GM12878 (cell line): Measurements from ENCODE around the gene ANKS1A. TPM values are rescaled to one million over a fixed set of nuclear protein-coding genes. Genes with fewer than 3 reads are reported as not detected.

Source experiments
- ATAC-seq: fragments of 200-7000 bp; cut with Tn5 transposase; 3 replicates; pipeline ENCODE4 v1.9.1; 2020; ENCODE audit warnings: mild to moderate bottlenecking, moderate library complexity
- BruUV-seq: library from RNA; stranded (reverse); fragments of 400-500 nt; replicated peaks from 2 replicates; lab custom pipeline; 2021; lab: Mats Ljungman, UMichigan
- CTCF ChIA-PET: fragments of 300-600 bp; sonication (Branson Sonifier 250); formaldehyde crosslinking; extraction: SDS; loops from one replicate; lab custom pipeline; 2021; ENCODE audit warnings: inconsistent platforms; lab: Yijun Ruan, JAX
- POLR2A ChIA-PET: fragments of 350-600 bp; formaldehyde crosslinking; extraction: SDS; loops from one replicate; lab custom pipeline; 2021; ENCODE audit warnings: inconsistent platforms; lab: Charles Lee
- RAD21 ChIA-PET: fragments of 300-600 bp; sonication (Branson Sonifier 250); formaldehyde crosslinking; loops from one replicate; lab custom pipeline; 2023; ENCODE audit warnings: antibody characterized with exemption; ENCODE audit not compliant: unreplicated experiment; lab: Charles Lee
- SMC1A ChIA-PET: fragments of 300-600 bp; sonication (Branson Sonifier 250); formaldehyde crosslinking; loops from one replicate; lab custom pipeline; 2023; ENCODE audit not compliant: unreplicated experiment, uncharacterized antibody; lab: Charles Lee
- DNase-seq: peaks from one replicate; pipeline ENCODE4 v3.0.0-alpha.2; 2011; ENCODE audit warnings: low read depth, low spot score
- FAIRE-seq: peaks from 3 replicates; lab custom pipeline; 2011; peaks lifted over from hg19 to GRCh38; lab: Jason Lieb, UNC
- H2AFZ ChIP-seq: 2 replicates; pipeline ENCODE4 v1.6.0; 2011; ENCODE audit warnings: low read depth, low read length, control low read depth; ENCODE audit not compliant: control insufficient read depth
- H3K27ac ChIP-seq: 2 replicates; pipeline ENCODE4 v1.5.1; 2011; ENCODE audit warnings: control low read depth; ENCODE audit not compliant: control insufficient read depth, insufficient read depth
- H3K27me3 ChIP-seq, 2 experiments: replicated peaks in 1 of 2; 2 replicates each; pipeline versions ENCODE4 v1.6.0 to v1.6.1; 2011; ENCODE audit warnings: low read length in 1 of 2; ENCODE audit not compliant: control insufficient read depth in 2 of 2, insufficient read depth in 2 of 2
- H3K36me3 ChIP-seq, 2 experiments: 2 replicates each; pipeline ENCODE4 v1.5.1; 2011; ENCODE audit warnings: low read length in 1 of 2; ENCODE audit not compliant: control insufficient read depth in 2 of 2, insufficient read depth in 2 of 2
- H3K4me1 ChIP-seq: 2 replicates; pipeline ENCODE4 v1.6.1; 2011; ENCODE audit warnings: mild to moderate bottlenecking, low read length, moderate library complexity, mixed read lengths; ENCODE audit not compliant: control insufficient read depth, insufficient read depth
- H3K4me2 ChIP-seq: 2 replicates; pipeline ENCODE4 v1.6.0; 2011; ENCODE audit warnings: control low read depth; ENCODE audit not compliant: control insufficient read depth, insufficient read depth
- H3K4me3 ChIP-seq: fragments of 200-600 bp; sonication (generic); 2 replicates; pipeline ENCODE4 v1.5.1; 2016
- H3K79me2 ChIP-seq: 2 replicates; pipeline ENCODE4 v1.6.0; 2011; ENCODE audit warnings: low read length; ENCODE audit not compliant: control insufficient read depth, insufficient read depth
- H3K9ac ChIP-seq: 2 replicates; pipeline ENCODE4 v1.8.0; 2011; ENCODE audit warnings: low read length, control low read depth, mixed read lengths; ENCODE audit not compliant: control insufficient read depth, insufficient read depth
- H3K9me3 ChIP-seq: replicated peaks from 3 replicates; pipeline ENCODE4 v1.5.1; 2011; ENCODE audit warnings: mild to moderate bottlenecking, low read length; ENCODE audit not compliant: control insufficient read depth, insufficient read depth
- H4K20me1 ChIP-seq: 2 replicates; pipeline ENCODE4 v1.6.0; 2011; ENCODE audit not compliant: control insufficient read depth, insufficient read depth
- EZH2 ChIP-seq: IDR thresholded peaks from 2 replicates; pipeline ENCODE4 v1.6.1; 2012; ENCODE audit warnings: low read depth, mild to moderate bottlenecking, control low read depth, inconsistent platforms, low read length, borderline replicate concordance; ENCODE audit not compliant: control insufficient read depth
- ZNF274 ChIP-seq: IDR thresholded peaks from one replicate; pipeline ENCODE4 v1.8.0; 2011; ENCODE audit not compliant: insufficient read length, insufficient read depth
- ZSCAN29 ChIP-seq: fragments of 450-650 bp; IDR thresholded peaks from 2 replicates; pipeline ENCODE4 v1.6.1; 2017; ENCODE audit warnings: mild to moderate bottlenecking, moderate library complexity
- WGBS: methylation state at CpG from one replicate; pipeline ENCODE4 v1.1.6; 2016; ENCODE audit warnings: low lambda C conversion rate; ENCODE audit not compliant: insufficient replicate concordance, insufficient coverage; ENCODE audit errors: missing lambda C conversion rate; 5-methylcytosine and 5-hydroxymethylcytosine counted together
- in situ Hi-C: fragments of 300-500 bp; cut with MboI; formaldehyde crosslinking; loops from 9 replicates; pipeline ENCODE4 v1.14.3; 2018; ENCODE audit warnings: mixed read lengths
- intact Hi-C: fragments of 100-400 bp; cut with micrococcal nuclease; formaldehyde crosslinking; loops from one replicate; pipeline ENCODE4 v1.14.2; 2022; ENCODE audit not compliant: unreplicated experiment
- polyA plus RNA-seq, 11 experiments: library from polyadenylated mRNA; depleted of rRNA in 4 of 11; unstranded in 6 of 11; stranded (reverse) in 5 of 11; fragments of >200 nt; fragmentation: Nextera tagmentation in 4 of 11; fragmentation: Illumina TruSeq in 1 of 11; extraction: Ambion mirVana in 4 of 11; extraction: Trizol in 1 of 11; gene quantifications; 1 replicate in 1 of 11; 2 replicates in 10 of 11; pipeline versions ENCODE4 v1.2.1 to v1.2.3, GENCODE V29; 2011 to 2016; ENCODE audit warnings: inconsistent platforms in 2 of 11, missing spikeins in 2 of 11, low read depth in 1 of 11
- total RNA-seq, 4 experiments: library from RNA; depleted of rRNA in 3 of 4; stranded (reverse); fragments of >200 nt in 3 of 4; fragmentation: Illumina TruSeq in 1 of 4; extraction: Trizol in 1 of 4; gene quantifications; 2 replicates each; pipeline versions ENCODE4 v1.2.1 to v1.2.3, GENCODE V29; 2013 to 2021
- TF ChIP-seq, protein P1 (sequence below): IDR thresholded peaks from 2 replicates; pipeline ENCODE4 v1.6.1; 2011; ENCODE audit warnings: low read depth, mild to moderate bottlenecking, low read length, moderate library complexity, borderline replicate concordance; ENCODE audit errors: extremely low read depth

Gene ANKS1A
- total and polyA plus RNA-seq, 10 of the 15 experiments (the other 5 are each of a cell fraction or from before 2014, with no cell fraction given), result 0.60 to 7.0 (median 3.0) TPM

DNA sequence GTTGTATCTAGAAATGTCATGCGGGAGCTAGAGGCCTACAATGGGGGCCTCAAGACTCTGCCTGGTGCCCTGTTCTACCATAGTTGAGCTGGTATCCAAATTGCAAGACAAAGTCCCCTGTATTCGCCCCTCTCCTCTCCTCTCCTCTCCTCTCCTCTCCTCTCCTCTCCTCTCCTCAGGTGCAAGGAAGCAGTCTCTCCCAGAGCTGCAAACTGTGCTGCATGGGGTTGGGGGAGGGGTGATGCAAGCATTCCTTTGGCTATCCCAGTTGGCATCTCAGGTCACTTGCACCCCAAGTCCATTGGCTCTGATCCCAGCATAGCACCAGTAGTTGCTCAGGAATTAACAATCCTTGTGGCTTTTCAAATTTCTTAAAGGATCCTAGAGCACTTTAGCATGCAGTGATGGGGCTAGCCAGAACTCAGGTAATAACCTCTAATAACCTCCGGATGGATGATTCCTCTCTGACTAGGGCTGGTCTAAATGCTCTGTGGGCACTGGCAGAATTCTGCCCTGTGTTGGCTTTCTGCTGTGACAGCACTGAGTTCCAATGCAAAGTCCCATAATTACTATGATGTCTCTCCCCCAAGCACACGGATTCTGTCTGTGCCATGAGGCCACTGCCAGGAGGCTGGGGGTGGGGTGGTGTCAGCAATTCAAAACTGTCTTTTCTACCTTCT, 36.5 kb upstream of the ANKS1A start:
- no peaks in the 10 kb centered on the region for H3K79me2 ChIP-seq
- no peak for FAIRE-seq
- no peaks in the 10 kb centered on the region for H3K27me3 ChIP-seq
- no peak for DNase-seq
- intact Hi-C loops, result no loop called here
- H3K9ac ChIP-seq, result no peak overlapping the region
- RAD21 ChIA-PET, result no interaction called here
- no peaks in the 10 kb centered on the region for H4K20me1 ChIP-seq
- no peaks in the 10 kb centered on the region for H3K9me3 ChIP-seq
- no peak overlapping the region for H3K27ac ChIP-seq
- no peak for ATAC-seq
- in situ Hi-C loops, result no loop called here
- H3K4me3 ChIP-seq, result no peak overlapping the region
- no TSS peak for BruUV-seq
- TF ChIP-seq, protein P1, sequence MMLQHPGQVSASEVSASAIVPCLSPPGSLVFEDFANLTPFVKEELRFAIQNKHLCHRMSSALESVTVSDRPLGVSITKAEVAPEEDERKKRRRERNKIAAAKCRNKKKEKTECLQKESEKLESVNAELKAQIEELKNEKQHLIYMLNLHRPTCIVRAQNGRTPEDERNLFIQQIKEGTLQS, result no peak
- TF ChIP-seq ZSCAN29 (no peak), EZH2 (no peak)
- no peaks in the 10 kb centered on the region for H3K4me1 ChIP-seq
- H3K4me2 ChIP-seq, result no peak overlapping the region
- SMC1A ChIA-PET, result no interaction called here
- no peak overlapping the region for H2AFZ ChIP-seq
- POLR2A ChIA-PET, result no interaction called here
- 99% methylated on average over 4 of the region's 4 CpGs for WGBS
- CTCF ChIA-PET, result interaction anchor here (1.1 kb wide), 1 partner anchor 31 kb away, joined by 3 read pairs; no protein-coding TSS in a partner anchor
- H3K36me3 ChIP-seq, result peaks cover 6 to 22% of the 10 kb centered on the region in 2 experiments; a peak in 2 of 4 replicates

DNA sequence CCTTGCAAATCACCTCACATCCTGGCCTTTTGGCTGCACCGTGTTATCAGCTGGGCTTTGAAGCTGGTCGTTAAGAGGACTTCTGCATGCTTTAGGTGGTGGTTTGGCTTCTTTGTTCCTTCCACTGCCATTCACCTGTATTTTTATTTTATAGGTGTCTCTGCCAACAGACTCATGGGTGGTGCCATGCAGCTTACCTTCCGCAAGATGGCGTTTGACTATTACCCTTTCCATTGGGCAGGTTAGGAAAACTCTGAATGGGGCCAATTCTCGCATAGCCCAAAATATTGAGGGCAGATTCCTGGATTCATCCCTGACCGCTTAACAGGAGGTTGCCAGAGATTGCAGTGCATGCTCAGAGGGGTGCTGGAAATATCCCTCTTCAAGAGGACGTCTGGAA, 33.6 kb upstream of the ANKS1A start:
- BruUV-seq, result no TSS peak
- DNase-seq (no peak), FAIRE-seq (no peak), ATAC-seq (no peak)
- Histone ChIP-seq H3K4me2 (no peak overlapping the region), H3K27me3 (no peaks in the 10 kb centered on the region), H4K20me1 (no peaks in the 10 kb centered on the region), H3K9ac (no peak overlapping the region), H3K9me3 (no peaks in the 10 kb centered on the region), H3K4me1 (no peaks in the 10 kb centered on the region), H3K27ac (no peak overlapping the region), H3K4me3 (no peak overlapping the region), H3K36me3 (peaks cover 18 to 33% of the 10 kb centered on the region in 2 experiments), H2AFZ (no peak overlapping the region), H3K79me2 (no peaks in the 10 kb centered on the region)
- intact Hi-C loops (no loop called here), in situ Hi-C loops (no loop called here)
- WGBS, result 98% methylated on average over 7 of the region's 7 CpGs
- ChIA-PET RAD21 (no interaction called here), SMC1A (no interaction called here), CTCF (no interaction called here), POLR2A (no interaction called here)
- no peak for TF ChIP-seq ZNF274
